ENCODE data around the gene TTC21B.

TTC21B gene

GRCh38 chr2:165905854-165906253 lies 47.7 kb downstream of the TTC21B start:
- DNase-seq (ENCODE audit: low read depth): no peak
- H3K4me3 ChIP-seq (ENCODE audit: low read depth, low read length): no peak overlapping the region
- TF ChIP-seq CTCF (IDR thresholded peaks at IDR 0.05; ENCODE audit: low read depth, low read length, missing control alignments): no peak

GRCh38 chr2:165905269-165905668 lies 48.3 kb downstream of the TTC21B start:
- no peak for DNase-seq (ENCODE audit: low read depth)
- no peak overlapping the region for H3K4me3 ChIP-seq (ENCODE audit: low read depth, low read length)
- no peak for TF ChIP-seq CTCF (IDR thresholded peaks at IDR 0.05; ENCODE audit: low read depth, low read length, missing control alignments)

GRCh38 chr2:165904432-165904831 lies 49.1 kb downstream of the TTC21B start:
- DNase-seq (ENCODE audit: low read depth): no peak
- TF ChIP-seq CTCF (IDR thresholded peaks at IDR 0.05; ENCODE audit: low read depth, low read length, missing control alignments): no peak
- no peak overlapping the region for H3K4me3 ChIP-seq (ENCODE audit: low read depth, low read length)

GRCh38 chr2:165903406-165903805 lies 50.2 kb downstream of the TTC21B start:
- no peak overlapping the region for H3K4me3 ChIP-seq (ENCODE audit: low read depth, low read length)
- no peak for TF ChIP-seq CTCF (IDR thresholded peaks at IDR 0.05; ENCODE audit: low read depth, low read length, missing control alignments)
- no peak for DNase-seq (ENCODE audit: low read depth)

GRCh38 chr2:165902934-165903333 lies 50.6 kb downstream of the TTC21B start:
- H3K4me3 ChIP-seq (ENCODE audit: low read depth, low read length): no peak overlapping the region
- no peak for TF ChIP-seq CTCF (IDR thresholded peaks at IDR 0.05; ENCODE audit: low read depth, low read length, missing control alignments)
- no peak for DNase-seq (ENCODE audit: low read depth)

GRCh38 chr2:165901620-165902298 lies 51.8 kb downstream of the TTC21B start:
- no peak for TF ChIP-seq CTCF (IDR thresholded peaks at IDR 0.05; ENCODE audit: low read depth, low read length, missing control alignments)
- no peak for DNase-seq (ENCODE audit: low read depth)
- no peak overlapping the region for H3K4me3 ChIP-seq (ENCODE audit: low read depth, low read length)

GRCh38 chr2:165899311-165899710 lies 54.3 kb downstream of the TTC21B start:
- H3K4me3 ChIP-seq (ENCODE audit: low read depth, low read length): no peak overlapping the region
- no peak for DNase-seq (ENCODE audit: low read depth)
- no peak for TF ChIP-seq CTCF (IDR thresholded peaks at IDR 0.05; ENCODE audit: low read depth, low read length, missing control alignments)
